ENCODE results near the gene IQGAP3.
"Not testable (repeated sequence)": the region's sequence is repeated elsewhere in the genome, so short reads cannot be mapped to it uniquely, and the experiment has no call there.

IQGAP3 gene

GRCh38 chr1:156560585-156561163 lies 11.7 kb downstream of the IQGAP3 start:
- DNase-seq = no peak

GRCh38 chr1:156559797-156560385 lies 12.5 kb downstream of the IQGAP3 start:
- no peak for DNase-seq

DNA sequence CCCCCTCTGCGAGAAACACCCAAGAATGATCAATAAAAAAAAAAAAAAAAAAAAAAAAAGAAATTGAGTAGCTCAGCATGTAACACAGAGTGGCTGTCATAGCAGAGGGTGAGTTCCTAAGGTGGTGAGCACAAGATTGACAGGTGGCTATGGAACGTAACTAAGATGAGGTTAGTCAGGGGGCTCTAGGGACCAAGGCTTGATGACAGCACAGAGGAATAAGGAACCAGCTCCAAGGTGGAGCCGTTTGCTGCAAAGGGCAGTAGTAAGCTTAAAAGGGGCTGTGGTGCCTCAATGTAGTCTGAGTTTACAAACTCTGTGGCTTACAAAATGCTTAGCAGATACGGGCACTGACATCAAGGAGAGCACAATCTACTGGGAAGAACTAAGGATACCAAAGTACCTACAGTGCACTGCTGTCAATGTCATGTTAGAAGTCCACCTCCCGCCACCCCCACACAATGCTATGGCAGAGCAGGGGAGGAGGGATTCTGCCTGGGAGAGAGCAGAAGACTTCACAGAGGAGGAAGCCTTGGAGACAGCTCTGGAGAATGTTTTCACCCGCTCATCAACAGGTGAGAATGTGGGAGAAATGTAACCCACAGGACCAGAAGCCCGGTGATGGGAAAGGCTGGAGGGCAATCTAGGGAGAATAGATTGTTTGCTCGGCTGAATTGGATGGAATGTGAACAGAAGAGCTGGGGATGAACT lies 13.1 kb downstream of the IQGAP3 start:
- DNase-seq = no peak

DNA sequence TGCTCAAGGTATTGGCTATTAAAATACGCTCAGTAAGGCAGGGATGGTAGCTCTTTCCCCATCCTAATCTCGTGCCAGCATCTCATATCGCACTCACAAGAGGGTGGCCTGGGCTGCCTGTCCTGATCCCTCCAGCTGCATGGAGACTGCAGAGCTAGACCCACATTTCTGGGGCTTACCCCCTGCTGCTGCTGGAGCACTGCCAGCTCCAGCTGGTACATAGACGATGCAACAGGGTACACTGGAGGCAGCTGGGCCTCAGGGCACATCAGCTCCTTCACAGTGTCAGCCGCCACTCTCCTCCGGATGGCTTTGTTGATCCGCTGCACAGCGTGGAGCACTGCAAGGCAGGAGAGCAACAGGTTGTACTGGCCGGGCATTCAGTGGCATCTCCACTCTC lies 16.0 kb downstream of the IQGAP3 start:
- no peak for DNase-seq

GRCh38 chr1:156555715-156556114 lies 16.6 kb downstream of the IQGAP3 start:
- no peak for DNase-seq

DNA sequence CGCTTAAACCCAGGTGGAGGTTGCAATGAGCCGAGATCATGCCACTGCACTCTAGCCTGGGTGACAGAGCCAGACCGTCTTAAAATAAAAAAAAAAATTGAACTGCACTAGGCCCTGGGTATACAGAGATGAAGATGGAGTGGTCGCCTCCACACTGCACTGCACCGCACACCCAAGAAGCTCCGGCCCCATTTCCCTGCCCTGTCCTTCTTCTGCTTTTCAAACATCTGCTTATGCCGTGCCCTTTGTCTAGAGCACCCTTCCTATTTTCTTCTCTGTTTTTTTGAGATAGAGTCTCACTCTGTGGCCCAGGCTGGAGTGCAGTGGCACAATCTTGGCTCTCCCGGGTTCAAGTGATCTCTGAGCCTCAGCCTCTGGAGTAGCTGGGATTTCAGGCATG lies 17.4 kb downstream of the IQGAP3 start:
- no peak for DNase-seq

DNA sequence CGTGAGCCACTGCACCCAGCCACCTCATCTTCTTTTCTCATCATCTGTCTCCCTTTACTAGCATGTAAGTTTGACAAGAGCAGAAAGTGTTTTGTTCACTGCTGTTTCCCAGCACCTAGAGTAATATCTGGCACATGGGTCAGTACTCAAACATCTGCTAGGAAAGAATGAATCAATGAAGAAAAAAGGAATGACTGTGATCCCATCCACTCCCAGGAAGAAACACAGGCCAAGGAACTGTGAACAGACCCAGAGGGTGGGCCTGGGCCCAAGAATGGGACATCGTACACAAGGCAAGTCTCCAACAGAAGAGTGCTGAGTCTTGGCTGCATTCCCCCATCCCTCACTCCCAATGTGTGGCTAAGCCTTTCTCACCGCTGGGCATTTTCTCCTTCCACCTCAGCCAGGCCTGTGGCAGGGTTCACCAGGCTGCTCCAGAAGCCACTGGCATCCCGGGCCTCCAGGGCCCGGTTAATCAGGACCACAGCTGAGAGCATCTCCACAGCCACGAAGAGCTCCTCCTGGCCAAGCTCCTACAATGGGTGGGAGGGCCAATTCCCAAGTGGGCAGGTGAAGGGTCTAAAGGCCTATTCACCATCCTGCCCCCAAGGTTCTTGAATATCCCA lies 18.4 kb downstream of the IQGAP3 start:
- DNase-seq = no peak

- not testable (repeated sequence) for DNase-seq
Observed at GRCh38 chr1:156552937-156553336, 19.4 kb downstream of the IQGAP3 start.

GRCh38 chr1:156552518-156552917 lies 19.8 kb downstream of the IQGAP3 start:
- no peak for DNase-seq

- DNase-seq = no peak
Observed at GRCh38 chr1:156551869-156552268, 20.5 kb downstream of the IQGAP3 start.

DNA sequence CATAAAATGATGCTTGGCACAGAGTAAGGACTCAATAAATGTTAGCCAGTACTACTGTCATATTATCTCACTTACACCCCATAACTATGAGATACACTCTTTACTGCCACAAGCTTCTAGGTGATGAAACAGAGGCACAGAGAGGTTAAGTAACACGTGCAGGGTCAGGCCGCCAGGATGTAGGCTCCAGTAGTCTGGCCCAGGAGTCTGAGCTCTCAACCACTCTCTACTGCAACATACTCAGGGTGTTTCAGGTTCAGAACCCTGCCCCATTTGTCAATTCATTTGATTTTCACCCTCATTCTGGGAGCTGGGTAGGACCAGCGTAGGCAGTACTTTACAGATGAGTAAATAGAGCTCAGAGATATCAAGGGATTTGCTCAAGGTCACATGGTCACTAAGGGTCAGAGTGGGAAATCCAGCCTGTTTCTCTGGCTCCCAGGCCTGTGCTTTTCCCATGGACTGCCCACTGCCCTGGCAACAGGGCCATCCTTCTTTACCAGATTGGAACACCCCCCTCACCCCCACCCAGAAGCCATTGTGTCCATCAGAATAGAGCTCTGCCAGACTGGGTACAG lies 21.2 kb downstream of the IQGAP3 start:
- DNase-seq = no peak

GRCh38 chr1:156550346-156550745 lies 22.0 kb downstream of the IQGAP3 start:
- DNase-seq = no peak

DNA sequence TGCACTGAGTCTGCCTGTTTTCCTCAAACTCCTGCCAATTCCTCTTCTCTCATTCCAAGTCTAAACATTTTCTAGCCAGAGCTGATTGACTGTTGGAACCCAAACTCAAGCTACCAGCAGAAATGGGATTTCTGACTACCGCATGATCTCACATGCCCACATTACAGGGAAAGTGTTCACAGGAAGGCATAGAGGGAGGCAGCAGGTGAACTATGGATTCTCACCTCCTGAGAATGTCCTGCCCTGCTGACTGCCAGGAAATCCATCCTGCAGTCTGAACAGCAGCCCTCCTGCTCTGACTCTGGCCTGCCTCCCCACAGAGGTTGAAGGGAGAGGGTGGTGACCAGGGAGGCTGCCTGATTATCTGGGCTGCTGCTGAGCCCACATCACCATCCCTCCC lies 22.5 kb downstream of the IQGAP3 start:
- DNase-seq = no peak

DNA sequence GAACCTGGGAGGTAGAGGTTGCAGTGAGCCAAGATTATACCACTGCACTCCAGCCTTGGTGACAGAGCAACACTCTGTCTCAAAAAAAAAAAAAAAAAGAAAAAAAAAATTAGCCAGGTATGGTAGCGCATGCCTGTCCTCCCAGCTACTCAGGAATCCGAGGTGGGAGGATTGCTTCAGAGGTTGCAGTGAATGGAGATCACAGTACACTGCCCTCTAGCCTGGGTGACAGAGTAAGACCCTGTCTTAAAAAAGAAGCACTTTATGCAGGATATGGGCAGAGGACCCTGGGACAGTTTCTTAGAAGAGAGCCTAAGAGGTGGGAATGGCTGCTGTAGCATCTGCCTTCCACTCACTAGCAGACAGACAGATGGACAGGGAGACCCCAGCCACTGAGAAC lies 23.0 kb downstream of the IQGAP3 start:
- no peak for DNase-seq

DNA sequence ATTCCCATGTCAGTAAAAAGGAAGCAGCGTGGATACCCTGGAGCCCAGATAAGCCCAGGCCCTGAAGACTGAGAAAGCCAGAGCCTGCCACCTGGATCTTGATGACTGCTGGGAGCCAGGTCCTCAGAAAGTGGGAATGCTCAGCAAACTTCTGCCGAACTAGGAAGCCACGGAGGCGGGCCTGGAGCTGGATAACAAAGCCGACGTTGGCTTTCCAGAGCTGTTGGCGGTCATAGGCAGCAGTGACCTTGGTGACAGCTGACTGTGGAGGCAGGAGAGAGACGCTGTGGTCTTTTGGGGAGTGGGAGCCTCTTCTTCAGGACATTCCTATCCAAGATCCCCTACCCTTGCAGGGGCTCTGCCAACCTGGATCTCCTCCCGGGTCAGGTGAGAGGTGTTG lies 24.4 kb downstream of the IQGAP3 start:
- DNase-seq = no peak

DNA sequence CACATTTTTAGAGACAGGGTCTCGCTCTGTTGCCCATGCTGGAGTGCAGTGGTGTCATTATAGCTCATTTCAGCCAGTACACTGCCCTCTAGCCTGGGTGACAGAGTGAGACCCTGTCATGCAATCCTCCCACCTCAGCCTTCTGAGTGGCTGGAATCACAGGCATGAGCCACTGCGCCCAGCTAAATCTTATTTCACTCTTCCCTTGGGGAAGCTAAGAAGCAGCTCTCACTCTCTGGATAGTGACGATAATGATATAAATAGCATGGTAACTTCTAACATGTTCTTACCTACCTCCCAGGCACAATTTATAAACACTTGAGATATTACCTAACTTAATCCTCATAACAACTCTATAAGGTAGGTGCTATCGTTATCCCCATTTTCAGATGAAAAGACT lies 24.9 kb downstream of the IQGAP3 start:
- DNase-seq = no peak

GRCh38 chr1:156546267-156546666 lies 26.1 kb downstream of the IQGAP3 start:
- no peak for DNase-seq

- DNase-seq = no peak
Observed at GRCh38 chr1:156544592-156545102, 27.7 kb downstream of the IQGAP3 start.

GRCh38 chr1:156543066-156543465 lies 29.3 kb downstream of the IQGAP3 start:
- DNase-seq = no peak

- DNase-seq = no peak
Observed at GRCh38 chr1:156540955-156541354, 31.4 kb downstream of the IQGAP3 start.

DNA sequence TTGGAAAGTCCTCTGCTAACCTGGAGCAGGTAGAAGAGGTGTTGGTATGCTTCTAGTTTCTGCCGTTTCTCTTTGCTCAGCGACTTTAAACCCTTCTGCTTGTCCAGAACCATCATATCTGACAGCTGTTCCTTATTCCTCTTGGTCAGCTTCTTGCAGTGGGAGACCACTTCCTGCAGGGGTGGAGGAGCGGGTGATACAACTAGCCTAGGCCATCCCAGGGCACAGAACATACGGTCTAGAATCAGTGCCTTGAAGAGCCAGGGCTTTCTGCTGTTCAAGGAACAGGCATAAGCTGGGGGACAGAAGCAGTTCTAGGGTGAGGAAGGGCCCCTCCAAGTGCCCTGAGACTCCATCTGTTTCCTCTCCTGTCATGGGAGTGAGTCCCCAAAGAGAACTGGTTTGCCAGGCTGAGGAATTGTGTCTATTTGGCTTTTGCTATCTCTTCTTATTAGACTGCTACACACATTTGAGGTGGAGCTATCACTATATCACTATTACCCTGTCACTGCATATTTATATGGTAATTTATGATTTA lies 32.5 kb downstream of the IQGAP3 start:
- no peak for DNase-seq

GRCh38 chr1:156538711-156539440 lies 33.5 kb downstream of the IQGAP3 start:
- no peak for DNase-seq
